SU-DHL-6 (cell line): ENCODE data around the gene ARVCF.

Source experiments
- H2AFZ ChIP-seq: fragments of 200-600 bp; sonication (generic); 2 replicates; pipeline ENCODE4 v1.6.1; 2014; ENCODE audit warnings: low read depth, mild to moderate bottlenecking, moderate library complexity, mixed read lengths, antibody characterized with exemption, low read length; ENCODE audit not compliant: severe bottlenecking
- H3F3A ChIP-seq: fragments of 200-600 bp; shearing (Covaris generic); 2 replicates; pipeline ENCODE4 v1.6.0; 2016; ENCODE audit warnings: antibody characterized with exemption, mild to moderate bottlenecking; ENCODE audit not compliant: insufficient read depth
- H3K27ac ChIP-seq: fragments of 200-600 bp; sonication (generic); 2 replicates; pipeline ENCODE4 v1.5.1; 2016; ENCODE audit warnings: low read depth, mild to moderate bottlenecking, low read length, moderate library complexity, mixed read lengths
- H3K27me3 ChIP-seq: fragments of 200-600 bp; sonication (generic), shearing (Covaris generic); 2 replicates; pipeline ENCODE4 v1.6.0; 2014; ENCODE audit warnings: mild to moderate bottlenecking, low read length
- H3K36me3 ChIP-seq: fragments of 200-600 bp; sonication (generic); 2 replicates; pipeline ENCODE4 v1.6.1; 2014; ENCODE audit warnings: mild to moderate bottlenecking, low read length, mixed read lengths
- H3K4me2 ChIP-seq: fragments of 300-600, 200-600 bp; shearing (Covaris generic), sonication (generic); 2 replicates; pipeline ENCODE4 v1.6.0; 2014; ENCODE audit warnings: low read length, low read depth, mild to moderate bottlenecking; ENCODE audit not compliant: poor library complexity, severe bottlenecking
- H3K4me3 ChIP-seq: fragments of 200-600 bp; sonication (generic); 2 replicates; pipeline ENCODE4 v1.5.1; 2014; ENCODE audit warnings: antibody characterized with exemption, low read length, mild to moderate bottlenecking, mixed read lengths; ENCODE audit not compliant: insufficient read depth, poor library complexity, severe bottlenecking
- H3K79me2 ChIP-seq: fragments of 200-600 bp; sonication (generic); 2 replicates; pipeline ENCODE4 v1.6.1; 2014; ENCODE audit warnings: mild to moderate bottlenecking, low read length, moderate library complexity; ENCODE audit not compliant: insufficient read depth
- H3K9ac ChIP-seq: fragments of 200-600 bp; sonication (generic); 2 replicates; pipeline ENCODE4 v1.7.0; 2014; ENCODE audit warnings: mild to moderate bottlenecking, low read length
- H3K9me2 ChIP-seq: fragments of 200-600 bp; sonication (generic); replicated peaks from 2 replicates; pipeline ENCODE4 v1.6.1; 2014; ENCODE audit warnings: low read length; ENCODE audit not compliant: insufficient read depth
- H3K9me3 ChIP-seq: fragments of 200-600 bp; sonication (generic); 2 replicates; pipeline ENCODE4 v1.6.1; 2014; ENCODE audit warnings: low read length, mixed read lengths; ENCODE audit not compliant: insufficient read depth
- H4K20me1 ChIP-seq: fragments of 200-600 bp; sonication (generic); 2 replicates; pipeline ENCODE4 v1.6.1; 2014; ENCODE audit warnings: low read depth, mild to moderate bottlenecking, antibody characterized with exemption, low read length, moderate library complexity, mixed read lengths
- CTCF ChIP-seq: fragments of 200-600 bp; sonication (generic); IDR thresholded peaks from one replicate; pipeline ENCODE4 v1.5.1; 2017; ENCODE audit warnings: antibody characterized with exemption, mild to moderate bottlenecking, low read length, moderate library complexity; ENCODE audit not compliant: insufficient read depth, poor library complexity, severe bottlenecking
- EZH2phosphoT487 ChIP-seq: fragments of 200-600 bp; sonication (generic), shearing (Covaris generic); conservative IDR thresholded peaks from 2 replicates; pipeline ENCODE4 v1.6.1; 2018; ENCODE audit warnings: mild to moderate bottlenecking, antibody characterized with exemption, low read length, moderate library complexity, mixed read lengths

Gene ARVCF

GRCh38 chr22:19981171-19981960 lies 35.3 kb downstream of the ARVCF start:
- H3K79me2 ChIP-seq = no peaks in the 10 kb centered on the region
- H3K4me3 ChIP-seq = no peak overlapping the region
- H3K36me3 ChIP-seq = no peaks in the 10 kb centered on the region
- no peak overlapping the region for H2AFZ ChIP-seq
- H3F3A ChIP-seq = no peaks in the 10 kb centered on the region
- H3K27ac ChIP-seq = no peak overlapping the region
- no peaks in the 10 kb centered on the region for H3K27me3 ChIP-seq
- TF ChIP-seq CTCF = no peak
- no peak for TF ChIP-seq EZH2phosphoT487
- no peaks in the 10 kb centered on the region for H4K20me1 ChIP-seq
- H3K9me3 ChIP-seq = no peaks in the 10 kb centered on the region
- no peak overlapping the region for H3K9ac ChIP-seq
- no peak overlapping the region for H3K4me2 ChIP-seq
- no peaks in the 10 kb centered on the region for H3K9me2 ChIP-seq

GRCh38 chr22:19980766-19981165 lies 35.9 kb downstream of the ARVCF start:
- H4K20me1 ChIP-seq = no peaks in the 10 kb centered on the region
- H3K9ac ChIP-seq = no peak overlapping the region
- no peaks in the 10 kb centered on the region for H3F3A ChIP-seq
- no peaks in the 10 kb centered on the region for H3K9me3 ChIP-seq
- H3K27ac ChIP-seq = no peak overlapping the region
- no peak overlapping the region for H3K4me2 ChIP-seq
- H3K79me2 ChIP-seq = no peaks in the 10 kb centered on the region
- no peak overlapping the region for H2AFZ ChIP-seq
- H3K27me3 ChIP-seq = no peaks in the 10 kb centered on the region
- TF ChIP-seq CTCF = no peak
- no peak for TF ChIP-seq EZH2phosphoT487
- no peaks in the 10 kb centered on the region for H3K36me3 ChIP-seq
- no peak overlapping the region for H3K4me3 ChIP-seq
- no peaks in the 10 kb centered on the region for H3K9me2 ChIP-seq

GRCh38 chr22:19979712-19980493 lies 36.7 kb downstream of the ARVCF start:
- H3K4me3 ChIP-seq = no peak overlapping the region
- no peak overlapping the region for H3K27ac ChIP-seq
- H3K9me3 ChIP-seq = no peaks in the 10 kb centered on the region
- H3K36me3 ChIP-seq = no peaks in the 10 kb centered on the region
- H4K20me1 ChIP-seq = no peaks in the 10 kb centered on the region
- H3K9me2 ChIP-seq = no peaks in the 10 kb centered on the region
- H3K27me3 ChIP-seq = no peaks in the 10 kb centered on the region
- no peaks in the 10 kb centered on the region for H3F3A ChIP-seq
- no peak overlapping the region for H3K9ac ChIP-seq
- H3K4me2 ChIP-seq = no peak overlapping the region
- TF ChIP-seq CTCF (no peak), EZH2phosphoT487 (no peak)
- no peak overlapping the region for H2AFZ ChIP-seq
- H3K79me2 ChIP-seq = no peaks in the 10 kb centered on the region
